EL (cell line): ENCODE measurements around the gene MARCHF5.
"Not testable (repeated sequence)": the region's sequence is repeated elsewhere in the genome, so short reads cannot be mapped to it uniquely, and the experiment has no call there.

Experiments used
- DNase-seq: peaks from one replicate; pipeline ENCODE4 v3.0.0-alpha.2; 2016

The MARCHF5 gene

GRCh38 chr10:92393173-92393572, 102.2 kb downstream of the MARCHF5 start:
- DNase-seq, result not testable (repeated sequence)

GRCh38 chr10:92395271-92395670, 104.3 kb downstream of the MARCHF5 start:
- DNase-seq, result no peak

- not testable (repeated sequence) for DNase-seq
Measured at GRCh38 chr10:92402234-92402633, 111.3 kb downstream of the MARCHF5 start.
